Right cardiac atrium (tissue), 5 donors: ENCODE data around the gene CNTN5. TPM values are rescaled to one million over a fixed set of nuclear protein-coding genes. Genes with fewer than 3 reads are reported as not detected.
"Not testable (repeated sequence)": the region's sequence is repeated elsewhere in the genome, so short reads cannot be mapped to it uniquely, and the experiment has no call there.

Experiments used
- ATAC-seq, 2 donors: fragments of 200-7000 bp; cut with Tn5 transposase; one replicate each; pipeline versions ENCODE4 v1.8.0 to v1.9.1; 2020; ENCODE audit warnings: moderate library complexity in 2 of 2, mild to moderate bottlenecking in 1 of 2
- DNase-seq, 3 donors: peaks; one replicate each; pipeline ENCODE4 v3.0.0-alpha.2; 2020
- H3K27ac ChIP-seq: one replicate; pipeline ENCODE4 v1.5.1; 2013; ENCODE audit warnings: mild to moderate bottlenecking, low read length, control low read depth, moderate library complexity
- H3K27me3 ChIP-seq: one replicate; pipeline ENCODE4 v1.6.1; 2013; ENCODE audit not compliant: control insufficient read depth, insufficient read depth
- H3K4me1 ChIP-seq: one replicate; pipeline ENCODE4 v1.6.1; 2013; ENCODE audit warnings: low read length; ENCODE audit not compliant: control insufficient read depth, insufficient read depth
- H3K4me3 ChIP-seq: one replicate; pipeline ENCODE4 v1.5.1; 2013; ENCODE audit warnings: low read length, control low read depth
- H3K9me3 ChIP-seq: one replicate; pipeline ENCODE4 v1.6.1; 2013; ENCODE audit warnings: low read length; ENCODE audit not compliant: control insufficient read depth
- WGBS: extraction: QIAGEN DNeasy Blood & Tissue Kit; methylation state at CpG from one replicate; pipeline ENCODE4 v1.1.7; 2013; 5-methylcytosine and 5-hydroxymethylcytosine counted together
- intact Hi-C, 4 donors: fragments of 100-400 bp; cut with DNase I; formaldehyde crosslinking; loops; one replicate each; pipeline versions ENCODE4 v1.11.0 to v1.14.0; 2022 to 2023
- polyA plus RNA-seq: library from polyadenylated mRNA; stranded (reverse); fragments of 200-250 nt; gene quantifications from one replicate; pipeline ENCODE4 v1.2.3, GENCODE V29; 2013
- total RNA-seq, 4 donors: library from RNA; stranded (reverse); fragmentation: NEBNext Ultra II Directional; extraction: Animal tissue kit (Norgen Biotek cat#: 25700); gene quantifications; one replicate each; pipeline ENCODE4 v1.2.1, GENCODE V29; 2021
- donor health status: healthy with polysubstance abuse.
- donor health status: DM: no; HTN: yes; CAD: no.
- donor health status: DM: no; HTN: no; CAD: no.
- donor health status: DM: no; HTN: yes; CAD: no; lungs with severe emphysema.
- donor health status: DM: yes; HTN: yes; CAD: no.

Gene CNTN5
- total and polyA plus RNA-seq, 5 donors: under 0.01 to 0.09 (median 0.08) TPM; not detected in 2

DNA sequence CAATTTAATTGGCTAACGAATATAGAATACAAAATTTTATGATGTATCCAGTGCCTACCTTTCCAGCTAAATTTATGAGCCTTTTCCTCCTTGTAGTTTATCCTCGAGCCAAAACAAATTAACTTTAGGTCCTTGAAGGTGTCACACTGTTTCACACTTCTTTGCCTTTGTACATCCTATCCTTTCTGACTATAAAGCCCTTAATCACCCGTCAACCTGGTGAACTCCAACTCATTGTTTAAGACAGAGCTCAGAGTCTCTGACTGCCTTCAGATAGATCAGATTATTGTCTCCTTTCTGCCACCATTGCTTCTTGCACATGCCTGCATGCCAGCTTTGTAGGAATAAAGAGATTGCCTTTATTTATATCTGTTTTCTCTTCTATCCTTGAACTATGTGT, 58.8 kb downstream of the CNTN5 start:
- no peaks in the 10 kb centered on the region for H3K27me3 ChIP-seq
- no peak overlapping the region for H3K27ac ChIP-seq
- 72% methylated on average over 3 of the region's 3 CpGs for WGBS
- intact Hi-C loops: no loop called here
- H3K4me1 ChIP-seq: no peaks in the 10 kb centered on the region
- ATAC-seq (no peak), DNase-seq (no peak)
- no peak overlapping the region for H3K4me3 ChIP-seq
- no peaks in the 10 kb centered on the region for H3K9me3 ChIP-seq

GRCh38 chr11:99080154-99080553, 59.4 kb downstream of the CNTN5 start:
- no peak for ATAC-seq
- Histone ChIP-seq H3K9me3 (no peaks in the 10 kb centered on the region), H3K4me1 (no peaks in the 10 kb centered on the region), H3K27me3 (no peaks in the 10 kb centered on the region), H3K4me3 (no peak overlapping the region), H3K27ac (no peak overlapping the region)
- intact Hi-C loops: no loop called here
- WGBS: 79% methylated on average over 5 of the region's 5 CpGs
- DNase-seq: no peak

DNA sequence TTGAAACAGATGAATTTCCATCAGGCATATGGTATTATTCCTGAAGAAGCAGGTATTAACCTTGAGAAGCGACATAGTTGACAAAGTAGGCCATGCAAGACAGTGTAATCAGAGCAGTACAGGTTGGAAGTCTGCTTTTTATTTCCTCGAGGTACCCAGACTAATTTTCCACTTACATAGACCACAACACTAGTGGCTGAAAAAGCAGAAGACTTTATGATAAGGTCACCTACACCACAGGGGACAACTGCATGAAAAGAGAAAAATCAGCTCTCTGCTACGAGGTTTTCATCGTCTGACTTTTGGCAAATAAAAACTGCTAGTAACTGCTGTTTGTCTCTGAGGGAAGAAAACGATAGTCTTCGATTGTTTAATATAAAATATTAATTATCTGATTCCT, 77.5 kb downstream of the CNTN5 start:
- Histone ChIP-seq H3K27me3 (no peaks in the 10 kb centered on the region), H3K4me3 (no peak overlapping the region), H3K27ac (no peak overlapping the region), H3K4me1 (no peaks in the 10 kb centered on the region), H3K9me3 (no peaks in the 10 kb centered on the region)
- ATAC-seq: no peak
- WGBS: 76% methylated on average over 6 of the region's 6 CpGs
- intact Hi-C loops: no loop called here
- no peak for DNase-seq

GRCh38 chr11:99098751-99099150, 78.0 kb downstream of the CNTN5 start:
- ATAC-seq: no peak
- Histone ChIP-seq H3K27ac (no peak overlapping the region), H3K27me3 (no peaks in the 10 kb centered on the region), H3K4me3 (no peak overlapping the region), H3K9me3 (no peaks in the 10 kb centered on the region), H3K4me1 (no peaks in the 10 kb centered on the region)
- intact Hi-C loops: no loop called here
- no peak for DNase-seq
- 67% methylated on average over 1 of the region's 1 CpG for WGBS

GRCh38 chr11:99117603-99118002, 96.9 kb downstream of the CNTN5 start:
- Histone ChIP-seq H3K27me3 (no peaks in the 10 kb centered on the region), H3K27ac (no peak overlapping the region), H3K4me3 (no peak overlapping the region), H3K9me3 (no peaks in the 10 kb centered on the region), H3K4me1 (no peaks in the 10 kb centered on the region)
- no peak for ATAC-seq
- intact Hi-C loops: no loop called here
- 92% methylated on average over 2 of the region's 2 CpGs for WGBS
- no peak for DNase-seq

- DNase-seq, H3K4me1 ChIP-seq, H3K9me3 ChIP-seq, H3K4me3 ChIP-seq, ATAC-seq, intact Hi-C loops, H3K27me3 ChIP-seq, H3K27ac ChIP-seq: not testable (repeated sequence)
- 78% methylated on average over 3 of the region's 3 CpGs for WGBS
Measured at GRCh38 chr11:99133862-99134261, 113.1 kb downstream of the CNTN5 start.

- DNase-seq: no peak
- no peaks in the 10 kb centered on the region for H3K27me3 ChIP-seq
- H3K4me3 ChIP-seq: no peak overlapping the region
- intact Hi-C loops: no loop called here
- ATAC-seq: no peak
- no peaks in the 10 kb centered on the region for H3K4me1 ChIP-seq
- 78% methylated on average over 1 of the region's 1 CpG for WGBS
- no peaks in the 10 kb centered on the region for H3K9me3 ChIP-seq
- no peak overlapping the region for H3K27ac ChIP-seq
Measured at GRCh38 chr11:99135508-99135907, 114.8 kb downstream of the CNTN5 start.

- intact Hi-C loops: no loop called here
- 79% methylated on average over 4 of the region's 4 CpGs for WGBS
- H3K4me1 ChIP-seq: no peaks in the 10 kb centered on the region
- ATAC-seq: no peak
- DNase-seq: no peak
- H3K27me3 ChIP-seq: no peaks in the 10 kb centered on the region
- H3K27ac ChIP-seq: no peak overlapping the region
- H3K9me3 ChIP-seq: no peaks in the 10 kb centered on the region
- no peak overlapping the region for H3K4me3 ChIP-seq
Measured at GRCh38 chr11:99142237-99142636, 121.5 kb downstream of the CNTN5 start.

DNA sequence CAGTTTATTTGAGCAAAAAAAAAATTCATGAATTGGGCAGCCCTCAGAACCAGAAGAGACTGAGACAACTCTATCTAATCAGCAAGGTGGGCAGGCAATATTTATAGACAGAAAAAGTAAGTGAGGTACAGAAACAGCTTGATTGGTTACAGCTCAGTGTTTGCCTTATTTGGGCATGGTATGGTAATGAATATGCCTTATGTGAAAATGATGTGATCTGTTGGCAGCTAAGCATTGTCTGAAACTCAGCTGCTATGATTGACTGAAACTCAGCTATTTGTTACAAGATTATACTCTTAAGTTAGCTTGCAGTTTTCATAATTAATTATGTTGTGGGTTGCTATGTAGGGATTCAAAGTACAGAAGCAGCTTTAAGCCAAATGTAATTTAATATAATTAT, 127.6 kb downstream of the CNTN5 start:
- Histone ChIP-seq H3K27me3 (no peaks in the 10 kb centered on the region), H3K27ac (no peak overlapping the region), H3K9me3 (no peaks in the 10 kb centered on the region), H3K4me1 (no peaks in the 10 kb centered on the region), H3K4me3 (no peak overlapping the region)
- no peak for ATAC-seq
- intact Hi-C loops: no loop called here
- no peak for DNase-seq

DNA sequence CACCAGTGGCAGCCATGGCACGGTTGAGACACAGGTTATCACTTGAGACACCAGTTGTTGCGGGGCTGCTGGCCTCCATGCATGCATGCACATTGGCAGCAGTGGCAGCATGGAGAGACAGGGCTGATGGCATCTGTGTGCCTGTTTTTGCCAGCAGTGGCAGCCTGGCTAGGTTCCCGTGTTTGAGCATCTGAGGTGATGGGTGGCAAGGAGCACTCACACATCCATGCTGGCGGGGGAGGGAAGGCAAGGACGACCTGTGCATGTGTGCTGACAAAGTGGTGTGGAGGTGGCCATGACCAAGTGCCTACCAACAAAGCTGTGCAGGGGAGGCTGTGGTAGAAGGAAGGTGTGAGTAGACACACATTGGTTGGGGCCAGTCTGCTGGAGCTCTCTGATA, 133.5 kb downstream of the CNTN5 start:
- H3K9me3 ChIP-seq: no peaks in the 10 kb centered on the region
- ATAC-seq: no peak
- intact Hi-C loops: no loop called here
- 91% methylated on average over 5 of the region's 5 CpGs for WGBS
- H3K4me1 ChIP-seq: no peaks in the 10 kb centered on the region
- peak in 1 of 3 donors; percentile 21 for DNase-seq
- no peaks in the 10 kb centered on the region for H3K27me3 ChIP-seq
- no peak overlapping the region for H3K4me3 ChIP-seq
- no peak overlapping the region for H3K27ac ChIP-seq

- Histone ChIP-seq H3K27ac (no peak overlapping the region), H3K4me1 (no peaks in the 10 kb centered on the region), H3K4me3 (no peak overlapping the region), H3K27me3 (no peaks in the 10 kb centered on the region), H3K9me3 (no peaks in the 10 kb centered on the region)
- ATAC-seq: no peak
- intact Hi-C loops: no loop called here
- 59% methylated on average over 2 of the region's 2 CpGs for WGBS
- no peak for DNase-seq
Measured at GRCh38 chr11:99160447-99160846, 139.7 kb downstream of the CNTN5 start.

- Histone ChIP-seq H3K4me1 (no peaks in the 10 kb centered on the region), H3K27ac (no peak overlapping the region), H3K9me3 (no peaks in the 10 kb centered on the region), H3K4me3 (no peak overlapping the region), H3K27me3 (no peaks in the 10 kb centered on the region)
- DNase-seq (no peak), ATAC-seq (no peak)
- intact Hi-C loops: no loop called here
- 88% methylated on average over 5 of the region's 5 CpGs for WGBS
Measured at GRCh38 chr11:99162819-99163218, 142.1 kb downstream of the CNTN5 start.
